GM12875 (cell line): Measurements from ENCODE around the gene CDH2.

ENCODE experiments used
- H3K4me3 ChIP-seq: one replicate; pipeline ENCODE4 v1.5.1; 2011; ENCODE audit warnings: low read depth, low read length, control low read depth
- TF ChIP-seq, protein P1 (sequence below): IDR thresholded peaks from 2 replicates; pipeline ENCODE4 v1.5.1; 2011; ENCODE audit warnings: low read depth, mild to moderate bottlenecking, control low read depth, inconsistent platforms, low read length, moderate library complexity, borderline replicate concordance; ENCODE audit not compliant: insufficient read depth

Gene CDH2

DNA sequence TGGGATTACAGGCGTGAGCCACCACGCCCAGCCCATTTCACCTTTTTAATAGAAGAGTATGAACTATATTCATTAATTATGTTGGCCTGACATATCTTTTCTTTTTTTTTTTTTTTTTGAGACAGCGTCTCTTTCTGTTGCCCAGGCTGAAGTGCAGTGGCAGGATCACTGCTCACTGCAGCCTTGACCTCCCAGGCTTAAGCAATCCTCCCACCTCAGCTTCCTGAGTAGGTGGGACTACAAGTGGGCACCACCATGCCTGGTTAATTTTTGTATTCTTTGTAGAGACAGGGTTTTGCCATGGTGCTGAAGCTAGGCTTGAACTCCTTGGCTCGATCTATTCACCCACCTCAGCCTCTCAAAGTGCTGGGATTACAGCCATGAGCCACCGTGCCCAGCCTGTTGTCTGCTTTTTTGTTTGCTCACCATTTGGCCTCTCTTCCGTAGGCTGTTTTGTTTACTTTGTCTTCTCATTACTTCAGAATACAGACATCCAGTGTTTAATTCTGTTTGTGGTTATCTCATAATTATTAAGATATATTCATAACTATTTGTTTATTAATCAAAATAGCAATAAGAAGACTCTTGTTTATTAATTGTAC lies 16.3 kb upstream of the CDH2 start:
- no peak overlapping the region for H3K4me3 ChIP-seq
- TF ChIP-seq, protein P1, sequence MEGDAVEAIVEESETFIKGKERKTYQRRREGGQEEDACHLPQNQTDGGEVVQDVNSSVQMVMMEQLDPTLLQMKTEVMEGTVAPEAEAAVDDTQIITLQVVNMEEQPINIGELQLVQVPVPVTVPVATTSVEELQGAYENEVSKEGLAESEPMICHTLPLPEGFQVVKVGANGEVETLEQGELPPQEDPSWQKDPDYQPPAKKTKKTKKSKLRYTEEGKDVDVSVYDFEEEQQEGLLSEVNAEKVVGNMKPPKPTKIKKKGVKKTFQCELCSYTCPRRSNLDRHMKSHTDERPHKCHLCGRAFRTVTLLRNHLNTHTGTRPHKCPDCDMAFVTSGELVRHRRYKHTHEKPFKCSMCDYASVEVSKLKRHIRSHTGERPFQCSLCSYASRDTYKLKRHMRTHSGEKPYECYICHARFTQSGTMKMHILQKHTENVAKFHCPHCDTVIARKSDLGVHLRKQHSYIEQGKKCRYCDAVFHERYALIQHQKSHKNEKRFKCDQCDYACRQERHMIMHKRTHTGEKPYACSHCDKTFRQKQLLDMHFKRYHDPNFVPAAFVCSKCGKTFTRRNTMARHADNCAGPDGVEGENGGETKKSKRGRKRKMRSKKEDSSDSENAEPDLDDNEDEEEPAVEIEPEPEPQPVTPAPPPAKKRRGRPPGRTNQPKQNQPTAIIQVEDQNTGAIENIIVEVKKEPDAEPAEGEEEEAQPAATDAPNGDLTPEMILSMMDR = no peak

DNA sequence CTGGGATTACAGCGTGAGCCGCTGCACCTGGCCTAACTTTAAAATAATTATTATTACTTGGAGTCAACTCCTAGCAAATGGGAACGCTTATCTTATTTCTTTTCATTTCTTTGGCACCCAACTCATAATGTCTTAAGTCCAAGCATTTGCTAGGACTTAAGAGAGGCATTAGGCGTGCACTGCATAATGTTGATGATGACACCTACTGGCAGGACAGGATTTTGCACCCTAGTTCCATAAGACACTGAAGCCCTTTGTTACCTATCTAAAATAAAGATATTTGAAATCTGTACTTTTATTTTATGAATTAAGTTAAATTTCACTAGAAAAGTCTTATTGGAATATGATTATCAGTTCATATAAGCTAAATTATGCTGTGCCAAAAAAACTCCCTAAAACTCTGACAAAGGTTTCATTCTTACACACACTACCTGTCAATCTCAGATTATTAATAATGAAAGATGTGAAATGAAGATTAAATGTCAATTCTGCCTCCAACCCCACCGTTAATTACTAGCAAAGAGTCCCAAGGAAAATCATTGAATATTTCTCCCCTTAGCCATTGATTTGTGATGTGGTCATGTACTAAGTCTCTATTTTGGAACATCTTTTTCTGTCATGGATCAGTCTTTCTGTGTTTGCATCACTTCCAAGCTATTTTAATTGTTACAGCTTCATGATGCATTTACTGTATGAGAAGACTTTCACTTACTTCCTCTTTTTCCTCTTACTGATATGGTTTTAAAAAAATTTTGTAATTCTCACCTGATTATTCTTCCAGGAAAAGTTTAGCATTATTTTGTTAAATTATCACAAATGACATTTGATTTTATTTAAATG lies 12.7 kb upstream of the CDH2 start:
- H3K4me3 ChIP-seq = no peak overlapping the region
- TF ChIP-seq, protein P1 = peak; percentile 67

DNA sequence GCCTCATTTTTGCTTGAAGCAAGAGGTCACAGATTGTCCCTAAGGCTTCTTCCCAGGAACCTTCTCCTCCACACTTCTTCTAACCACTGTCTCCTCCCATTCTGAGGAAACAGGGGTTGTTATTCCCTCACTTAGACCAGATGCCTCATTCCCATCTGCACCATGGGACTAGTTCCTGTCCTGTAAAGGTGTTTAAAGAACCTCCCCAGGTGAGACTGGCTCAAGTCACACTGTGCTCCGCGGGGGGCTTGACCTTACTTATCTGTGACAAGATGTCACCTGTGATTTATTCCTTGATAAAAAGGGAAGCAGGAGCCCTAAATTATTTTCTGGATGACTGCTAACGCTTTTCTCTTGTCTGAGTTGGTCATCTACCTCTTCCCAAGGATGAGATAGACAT lies 8.2 kb upstream of the CDH2 start:
- H3K4me3 ChIP-seq = no peak overlapping the region
- TF ChIP-seq, protein P1 = no peak

DNA sequence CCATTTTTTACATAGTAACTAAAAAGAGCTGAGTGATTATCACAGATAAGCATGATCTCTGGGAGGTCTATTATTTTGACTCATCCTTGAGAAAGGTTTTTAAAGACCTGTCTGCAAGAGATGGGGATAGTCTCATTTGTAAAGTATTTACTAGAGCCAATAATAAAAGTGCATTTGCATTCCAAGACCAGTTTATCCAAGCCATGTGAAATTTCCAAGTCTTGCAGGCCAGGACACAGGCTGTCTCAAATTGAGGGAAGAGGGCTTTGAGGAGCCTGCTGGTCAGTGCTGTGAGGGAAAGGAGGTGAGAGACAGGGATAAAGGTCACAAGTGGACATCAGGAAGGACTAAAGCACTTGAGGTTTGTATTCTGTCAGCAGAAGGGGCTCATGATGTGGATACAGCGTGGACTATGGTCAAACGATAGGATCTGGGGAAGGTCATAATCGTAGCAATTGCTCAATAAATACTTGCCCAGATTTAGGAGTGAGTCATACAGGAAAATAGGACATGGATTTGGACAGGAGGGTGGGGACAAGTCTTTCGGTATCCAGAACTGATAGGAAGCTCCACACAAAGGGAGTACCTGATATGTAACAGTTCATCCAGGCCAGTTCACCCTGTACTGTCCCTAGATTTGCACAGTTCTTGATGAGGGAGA lies 6.6 kb upstream of the CDH2 start:
- H3K4me3 ChIP-seq = no peak overlapping the region
- TF ChIP-seq, protein P1 = no peak

DNA sequence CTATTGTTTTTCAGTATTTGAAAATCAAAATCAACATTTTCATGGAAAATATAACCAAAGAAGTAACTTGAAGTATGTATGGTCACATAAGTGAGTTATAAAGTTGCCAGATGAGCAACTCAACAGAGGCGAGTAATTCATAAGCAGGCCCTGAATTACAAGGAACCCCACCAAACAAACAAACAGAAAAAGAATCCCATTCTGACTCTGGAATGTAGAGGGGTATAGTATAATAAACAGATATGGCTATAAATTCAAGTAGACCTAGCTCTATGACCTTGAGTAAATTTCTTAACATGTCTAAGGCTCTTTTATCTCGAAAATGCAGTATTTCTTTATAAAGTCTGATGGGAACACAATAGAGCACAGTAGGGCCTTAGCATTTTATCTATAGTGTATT lies 4.7 kb upstream of the CDH2 start:
- no peak overlapping the region for H3K4me3 ChIP-seq
- TF ChIP-seq, protein P1 = no peak

DNA sequence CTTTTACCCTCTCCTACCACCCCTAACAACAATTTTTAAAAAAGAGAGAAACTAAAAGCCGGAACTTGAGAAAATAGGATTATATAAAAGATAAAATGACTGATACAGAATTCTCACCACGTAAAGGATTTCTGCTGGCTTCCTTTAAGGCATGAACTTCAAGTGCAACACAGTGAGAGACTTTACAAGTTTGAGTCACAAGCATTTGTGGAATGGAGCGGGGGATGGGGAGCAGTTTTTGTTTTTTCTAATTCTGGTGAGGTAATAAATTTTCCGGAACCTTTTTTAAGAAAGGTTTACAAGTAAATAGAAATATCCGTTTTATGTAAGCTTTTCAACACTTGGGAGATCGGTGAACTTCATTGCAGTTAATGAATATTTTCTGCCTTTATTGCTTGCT lies 1.8 kb upstream of the CDH2 start:
- no peak overlapping the region for H3K4me3 ChIP-seq
- TF ChIP-seq, protein P1 = no peak
